ENCODE results near the gene FAHD1.

GRCh38 chr16:1823821-1824220 lies 3.2 kb upstream of the FAHD1 start:
- no peak for TF ChIP-seq KLF9 (tag by site-specific recombination; IDR thresholded peaks at IDR 0.05; ENCODE audit: low read depth)
- TF ChIP-seq ZBTB8A (tag by site-specific recombination; IDR thresholded peaks at IDR 0.05) = no peak
- peak; percentile 38 for TF ChIP-seq CTCF (tag by site-specific recombination; IDR thresholded peaks at IDR 0.05)
- no peak for TF ChIP-seq ZNF677 (tag by site-specific recombination; IDR thresholded peaks at IDR 0.05)
- TF ChIP-seq, protein P1, sequence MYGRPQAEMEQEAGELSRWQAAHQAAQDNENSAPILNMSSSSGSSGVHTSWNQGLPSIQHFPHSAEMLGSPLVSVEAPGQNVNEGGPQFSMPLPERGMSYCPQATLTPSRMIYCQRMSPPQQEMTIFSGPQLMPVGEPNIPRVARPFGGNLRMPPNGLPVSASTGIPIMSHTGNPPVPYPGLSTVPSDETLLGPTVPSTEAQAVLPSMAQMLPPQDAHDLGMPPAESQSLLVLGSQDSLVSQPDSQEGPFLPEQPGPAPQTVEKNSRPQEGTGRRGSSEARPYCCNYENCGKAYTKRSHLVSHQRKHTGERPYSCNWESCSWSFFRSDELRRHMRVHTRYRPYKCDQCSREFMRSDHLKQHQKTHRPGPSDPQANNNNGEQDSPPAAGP (tag by site-specific recombination; IDR thresholded peaks at IDR 0.05) = no peak
- TF ChIP-seq ZNF416 (tag by site-specific recombination; IDR thresholded peaks at IDR 0.05) = no peak
